ENCODE measurements around the gene EIF1.
A peak's percentile ranks its signal among the peaks of the same experiment; 100 is the strongest.
"Not testable (repeated sequence)": the region's sequence is repeated elsewhere in the genome, so short reads cannot be mapped to it uniquely, and the experiment has no call there.

Gene EIF1

DNA sequence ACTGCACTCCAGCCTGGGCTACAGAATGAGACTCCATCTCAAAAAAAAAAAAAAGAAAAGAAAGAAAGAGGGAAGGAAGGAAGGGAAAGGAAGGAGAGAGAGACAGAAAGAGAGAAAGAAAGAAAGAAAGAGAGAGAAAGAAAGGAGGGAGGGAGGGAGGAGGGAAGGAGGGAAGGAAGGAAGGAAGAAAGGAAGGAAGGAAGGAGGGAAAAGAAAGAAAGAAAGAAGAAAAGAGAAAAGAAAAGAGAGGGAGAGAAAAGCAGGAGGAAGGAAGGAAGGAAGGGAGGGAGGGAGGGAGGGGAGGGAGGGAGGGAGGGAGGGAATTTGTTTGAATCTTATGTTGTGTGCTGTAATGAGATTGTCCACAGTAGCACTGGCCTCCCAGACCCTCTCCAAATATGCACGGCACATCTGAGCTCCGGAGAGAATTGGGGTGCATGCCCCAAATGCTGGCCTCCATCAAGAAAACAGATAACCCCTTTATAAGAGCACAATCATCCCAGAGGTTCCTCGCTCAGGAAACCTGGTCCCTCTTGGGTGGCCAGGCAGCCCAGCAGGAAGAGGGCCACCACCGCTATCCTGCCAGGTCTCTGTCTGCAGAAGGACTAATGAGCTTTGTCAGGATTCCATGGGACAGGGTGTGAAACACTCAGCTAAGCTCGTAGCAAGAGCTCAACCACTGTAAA, 8.8 kb upstream of the EIF1 start:
- no peak for DNase-seq

- DNase-seq, result no peak
Observed at GRCh38 chr17:41680426-41681040, 8.2 kb upstream of the EIF1 start.

DNA sequence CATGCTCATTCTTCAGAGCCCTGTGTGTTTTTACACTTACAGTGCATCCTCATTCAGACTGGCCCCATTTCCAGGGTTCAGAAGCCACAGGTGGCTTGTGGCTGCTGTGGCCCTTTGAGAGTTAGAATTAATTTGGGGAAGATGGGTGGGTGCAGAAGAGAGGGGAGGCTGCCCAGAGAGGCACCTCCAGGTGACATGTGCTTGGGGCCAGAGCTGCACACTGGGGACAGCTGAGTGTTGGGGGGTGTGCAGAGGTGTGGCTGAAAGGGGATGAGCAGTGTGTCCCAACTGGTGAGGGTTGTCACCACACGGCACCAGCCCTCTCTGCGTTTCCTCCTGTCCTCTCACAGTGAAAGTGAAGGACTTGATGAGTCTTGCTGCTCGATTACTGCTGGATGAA, 6.9 kb upstream of the EIF1 start:
- DNase-seq, result no peak

- DNase-seq, result no peak
Observed at GRCh38 chr17:41682631-41683030, 6.1 kb upstream of the EIF1 start.

DNA sequence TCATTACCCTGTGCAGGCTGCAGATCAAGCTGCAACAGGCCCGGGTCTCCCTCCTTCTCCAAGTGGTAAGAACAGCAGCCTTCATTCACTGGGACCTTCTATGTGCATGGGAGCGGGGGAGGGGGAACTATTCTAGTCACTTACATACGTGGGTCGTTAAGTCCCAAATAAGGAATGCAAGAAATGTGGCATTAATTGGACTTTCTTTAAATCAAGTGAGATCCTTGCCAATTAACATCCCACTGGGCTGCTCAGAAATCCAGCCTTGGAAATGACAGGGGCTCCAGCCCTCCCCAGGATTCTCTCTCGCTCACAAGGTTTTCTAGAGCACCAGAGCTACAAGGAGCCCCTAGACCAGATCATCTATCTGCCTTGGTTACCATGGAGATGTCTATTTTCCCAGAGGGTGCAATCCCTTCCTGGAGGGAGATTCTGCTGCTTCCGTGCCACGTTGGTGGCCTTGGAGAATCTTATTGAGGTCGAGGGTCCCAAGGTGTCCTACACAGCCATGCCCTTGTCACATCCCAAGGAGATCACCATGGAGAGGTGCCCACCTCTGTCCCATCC, 5.2 kb upstream of the EIF1 start:
- no peak for DNase-seq

GRCh38 chr17:41684035-41684434, 4.7 kb upstream of the EIF1 start:
- no peak for DNase-seq

GRCh38 chr17:41685753-41686152, 2.9 kb upstream of the EIF1 start:
- not testable (repeated sequence) for DNase-seq

DNA sequence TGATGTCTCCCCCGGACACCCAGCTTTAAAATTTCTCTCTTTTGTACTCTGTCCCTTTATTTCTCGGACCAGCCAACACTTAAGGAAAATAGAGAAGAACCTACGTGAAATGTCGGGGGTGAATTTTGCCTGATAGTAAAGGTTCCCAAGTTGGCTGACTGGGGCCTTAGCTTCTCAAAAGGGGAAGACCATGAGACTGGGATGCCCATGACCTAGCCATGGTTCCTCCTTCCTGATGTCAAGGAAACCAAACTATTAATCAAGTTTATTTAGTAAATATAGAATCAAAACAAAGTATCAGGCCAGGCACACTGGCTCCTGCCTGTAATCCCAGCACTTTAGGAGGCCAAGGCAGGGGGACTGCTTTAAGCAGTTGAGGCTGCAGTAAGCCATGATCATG, 2.4 kb upstream of the EIF1 start:
- DNase-seq, result no peak

DNA sequence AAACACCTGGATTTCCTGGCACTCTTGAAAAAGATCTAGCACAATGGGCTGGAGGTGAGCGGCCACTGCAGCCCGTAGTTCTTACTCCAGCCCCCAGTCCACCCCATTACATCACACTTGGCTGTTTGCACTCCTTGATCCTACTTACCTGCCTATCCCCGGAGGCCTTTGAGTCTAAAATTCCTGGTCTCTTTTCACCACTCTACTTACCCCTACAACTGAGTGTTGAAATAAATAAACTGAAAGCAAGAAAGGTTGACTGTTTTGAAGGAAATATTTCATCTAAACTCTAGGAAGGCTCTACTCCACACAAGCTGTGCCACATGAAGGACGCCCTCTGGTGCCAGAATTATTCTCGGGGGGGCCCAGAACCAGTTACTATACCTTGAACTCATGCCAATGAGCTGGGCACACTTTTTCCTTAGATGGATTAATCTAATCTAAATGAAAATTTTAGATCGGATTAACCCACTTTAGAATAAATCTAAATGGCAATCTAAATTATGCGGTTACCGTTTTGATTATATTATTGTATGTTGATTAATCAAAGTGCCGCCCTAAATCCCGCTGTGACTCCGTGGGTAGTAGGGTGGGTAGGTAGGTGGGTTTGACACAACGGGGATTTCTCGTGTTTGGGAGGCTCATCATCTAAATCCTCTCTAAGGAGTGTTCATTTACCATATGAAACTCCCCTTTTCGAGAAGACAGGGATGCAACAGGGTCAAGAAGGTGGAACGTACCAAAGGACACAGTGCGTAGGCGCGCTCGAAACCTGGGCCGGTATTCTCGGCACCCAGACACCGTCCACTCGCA, 651 bp upstream of the EIF1 start:
- peak; percentile 71 for DNase-seq

GRCh38 chr17:41689497-41690299, 1.0 kb downstream of the EIF1 start:
- DNase-seq, result peak; percentile 68

- no peak for DNase-seq
Observed at GRCh38 chr17:41690497-41690896, 1.8 kb downstream of the EIF1 start.

- no peak for DNase-seq
Observed at GRCh38 chr17:41691031-41691777, 2.5 kb downstream of the EIF1 start.

- peak; percentile 32 for DNase-seq
Observed at GRCh38 chr17:41692722-41693521, 4.2 kb downstream of the EIF1 start.

DNA sequence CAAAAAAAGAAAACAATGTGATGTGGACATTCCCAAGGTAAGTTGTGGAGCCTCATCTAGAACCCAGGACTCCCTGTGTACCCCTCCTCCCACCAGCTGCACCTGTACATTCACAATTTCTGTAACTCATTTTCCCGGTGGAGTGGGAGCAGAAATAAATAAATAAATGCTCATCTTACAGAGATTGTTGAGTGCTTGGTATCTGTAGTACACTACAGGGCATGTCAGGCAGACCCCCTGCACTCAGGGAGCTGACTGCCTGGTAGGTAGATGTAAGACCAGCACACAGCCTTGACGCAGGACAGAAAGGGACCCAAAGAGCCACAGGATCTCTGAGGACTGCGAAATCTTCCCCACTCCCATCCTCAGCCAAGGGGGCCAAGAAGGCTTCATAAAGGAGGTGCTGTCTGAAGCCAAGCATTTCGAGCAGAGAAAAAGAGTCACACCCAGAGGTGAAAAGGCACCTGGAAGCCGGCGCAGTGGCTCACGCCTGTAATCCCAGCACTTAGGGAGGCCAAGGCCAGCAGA, 6.5 kb downstream of the EIF1 start:
- DNase-seq, result no peak

- DNase-seq, result peak; percentile 79
Observed at GRCh38 chr17:41695954-41696757, 7.5 kb downstream of the EIF1 start.

- DNase-seq, result peak; percentile 31
Observed at GRCh38 chr17:41697122-41697962, 8.7 kb downstream of the EIF1 start.

GRCh38 chr17:41700843-41701242, 12.2 kb downstream of the EIF1 start:
- not testable (repeated sequence) for DNase-seq

DNA sequence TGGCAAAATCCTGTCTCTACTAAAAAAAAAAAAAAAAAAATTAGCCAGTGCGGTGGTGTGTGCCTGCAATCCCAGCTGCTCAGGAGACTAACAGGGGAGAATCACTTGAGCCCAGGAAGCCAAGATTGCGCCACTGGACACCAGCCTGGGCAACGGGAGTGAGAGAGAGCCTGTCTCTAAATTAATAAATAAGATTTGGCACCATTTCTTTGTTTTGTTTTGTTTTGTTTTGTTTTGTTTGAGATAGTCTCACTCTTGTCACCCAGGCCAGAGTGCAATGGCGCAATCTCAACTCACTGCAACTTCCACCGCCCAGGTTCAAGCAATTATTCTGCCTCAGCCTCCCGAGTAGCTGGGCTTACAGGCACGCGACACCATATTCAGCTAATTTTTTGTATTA, 14.0 kb downstream of the EIF1 start:
- no peak for DNase-seq

All from EL (cell line).